Thymus (tissue), 11 donors: Measurements from ENCODE around the gene MAN1C1. TPM values are rescaled to one million over a fixed set of nuclear protein-coding genes. Genes with fewer than 3 reads are reported as not detected.

ENCODE experiments used
- DNase-seq, 9 donors: peaks; one replicate each; pipeline ENCODE4 v3.0.0-alpha.2; 2013; ENCODE audit warnings: low spot score in 9 of 9, low read depth in 6 of 9, missing footprints in 1 of 9
- H3K27ac ChIP-seq, 2 donors: one replicate each; pipeline ENCODE4 v1.5.1; 2013; ENCODE audit warnings: control low read depth in 1 of 2, low read depth in 1 of 2, low read length in 1 of 2, mild to moderate bottlenecking in 1 of 2, moderate library complexity in 1 of 2
- H3K27me3 ChIP-seq, 2 donors: one replicate each; pipeline ENCODE4 v1.5.1; 2013; ENCODE audit warnings: low read length in 1 of 2; ENCODE audit not compliant: control insufficient read depth in 2 of 2, insufficient read depth in 1 of 2
- H3K36me3 ChIP-seq, 2 donors: one replicate each; pipeline ENCODE4 v1.5.1; 2013; ENCODE audit warnings: low read length in 1 of 2, mild to moderate bottlenecking in 1 of 2, moderate library complexity in 1 of 2; ENCODE audit not compliant: control insufficient read depth in 2 of 2, insufficient read depth in 2 of 2
- H3K4me1 ChIP-seq, 2 donors: one replicate each; pipeline ENCODE4 v1.5.1; 2013; ENCODE audit warnings: low read length in 2 of 2; ENCODE audit not compliant: control insufficient read depth in 2 of 2, insufficient read depth in 2 of 2
- H3K4me3 ChIP-seq, 2 donors: one replicate each; pipeline ENCODE4 v1.5.1; 2013; ENCODE audit warnings: low read length in 2 of 2, control low read depth in 1 of 2, mild to moderate bottlenecking in 1 of 2
- H3K9me3 ChIP-seq, 2 donors: one replicate each; pipeline ENCODE4 v1.5.1; 2013; ENCODE audit warnings: low read length in 1 of 2, mild to moderate bottlenecking in 1 of 2; ENCODE audit not compliant: control insufficient read depth in 2 of 2, insufficient read depth in 1 of 2
- WGBS: extraction: QIAGEN DNeasy Blood & Tissue Kit; methylation state at CpG from one replicate; pipeline ENCODE4 v1.1.7; 2013; 5-methylcytosine and 5-hydroxymethylcytosine counted together
- polyA plus RNA-seq: library from polyadenylated mRNA; stranded (reverse); fragments of 200-250 nt; gene quantifications from one replicate; pipeline ENCODE4 v1.2.3, GENCODE V29; 2013
- total RNA-seq: library from RNA; stranded (reverse); fragments of 120-200 nt; gene quantifications from one replicate; pipeline ENCODE4 v1.2.4, GENCODE V29; 2013
- donor health status: healthy.

Gene MAN1C1
- total and polyA plus RNA-seq, 2 donors, result 9.7 to 18.4 TPM

- Histone ChIP-seq H3K4me1 (peaks cover 14 to 21% of the 10 kb centered on the region in 2 donors), H3K27ac (no peak overlapping the region), H3K9me3 (peaks cover 0 to 4% of the 10 kb centered on the region in 2 donors), H3K27me3 (peaks cover 3 to 26% of the 10 kb centered on the region in 2 donors), H3K4me3 (no peak overlapping the region), H3K36me3 (no peaks in the 10 kb centered on the region)
- no peak for DNase-seq
- 83% methylated on average over 8 of the region's 8 CpGs for WGBS
These were observed 177.7 kb downstream of the MAN1C1 start for GRCh38 chr1:25794325-25794724.

GRCh38 chr1:25795211-25795610 lies 178.6 kb downstream of the MAN1C1 start:
- Histone ChIP-seq H3K9me3 (peaks cover 0 to 4% of the 10 kb centered on the region in 2 donors), H3K36me3 (no peaks in the 10 kb centered on the region), H3K27me3 (peaks cover 3 to 32% of the 10 kb centered on the region in 2 donors), H3K27ac (no peak overlapping the region), H3K4me3 (no peak overlapping the region), H3K4me1 (peaks cover 18 to 27% of the 10 kb centered on the region in 2 donors)
- WGBS, result 97% methylated on average over 2 of the region's 2 CpGs
- DNase-seq, result no peak

GRCh38 chr1:25795946-25796810 lies 179.6 kb downstream of the MAN1C1 start:
- peaks cover 18 to 33% of the 10 kb centered on the region in 2 donors for H3K4me1 ChIP-seq
- H3K27ac ChIP-seq, result peak overlapping the region; percentile 50 to 55
- H3K36me3 ChIP-seq, result no peaks in the 10 kb centered on the region
- no peak overlapping the region for H3K4me3 ChIP-seq
- H3K9me3 ChIP-seq, result peaks cover 0 to 8% of the 10 kb centered on the region in 2 donors
- 75% methylated on average over 22 of the region's 22 CpGs for WGBS
- DNase-seq, result peak in 3 of 9 donors; percentile 37 to 67 (median 46)
- peaks cover 6 to 41% of the 10 kb centered on the region in 2 donors for H3K27me3 ChIP-seq

GRCh38 chr1:25796811-25797458 lies 180.3 kb downstream of the MAN1C1 start:
- Histone ChIP-seq H3K9me3 (peaks cover 0 to 8% of the 10 kb centered on the region in 2 donors), H3K4me1 (peaks cover 18 to 33% of the 10 kb centered on the region in 2 donors), H3K27me3 (peaks cover 8 to 44% of the 10 kb centered on the region in 2 donors), H3K4me3 (no peak overlapping the region), H3K36me3 (no peaks in the 10 kb centered on the region), H3K27ac (peak overlapping the region; percentile 55 to 89)
- peak in 8 of 9 donors; percentile 42 to 88 (median 70) for DNase-seq
- 5% methylated on average over 19 of the region's 19 CpGs for WGBS

GRCh38 chr1:25797939-25798338 lies 181.3 kb downstream of the MAN1C1 start:
- peaks cover 0 to 8% of the 10 kb centered on the region in 2 donors for H3K9me3 ChIP-seq
- H3K36me3 ChIP-seq, result no peaks in the 10 kb centered on the region
- no peak for DNase-seq
- H3K27ac ChIP-seq, result no peak overlapping the region
- peaks cover 18 to 33% of the 10 kb centered on the region in 2 donors for H3K4me1 ChIP-seq
- H3K27me3 ChIP-seq, result peaks cover 8 to 46% of the 10 kb centered on the region in 2 donors
- 96% methylated on average over 8 of the region's 8 CpGs for WGBS
- H3K4me3 ChIP-seq, result no peak overlapping the region

- no peak overlapping the region for H3K27ac ChIP-seq
- H3K27me3 ChIP-seq, result peaks cover 8 to 46% of the 10 kb centered on the region in 2 donors
- peaks cover 0 to 8% of the 10 kb centered on the region in 2 donors for H3K9me3 ChIP-seq
- no peak for DNase-seq
- H3K4me1 ChIP-seq, result peaks cover 18 to 33% of the 10 kb centered on the region in 2 donors
- no peak overlapping the region for H3K4me3 ChIP-seq
- no peaks in the 10 kb centered on the region for H3K36me3 ChIP-seq
- 93% methylated on average over 8 of the region's 8 CpGs for WGBS
These were observed 182.2 kb downstream of the MAN1C1 start for GRCh38 chr1:25798666-25799351.

GRCh38 chr1:25799352-25799934 lies 182.9 kb downstream of the MAN1C1 start:
- no peak for DNase-seq
- Histone ChIP-seq H3K36me3 (no peaks in the 10 kb centered on the region), H3K4me1 (peaks cover 18 to 33% of the 10 kb centered on the region in 2 donors), H3K4me3 (peak overlapping the region; percentile 25 to 66), H3K27ac (peak overlapping the region in 1 of 2 donors; percentile 1), H3K27me3 (peaks cover 8 to 46% of the 10 kb centered on the region in 2 donors), H3K9me3 (peaks cover 0 to 8% of the 10 kb centered on the region in 2 donors)
- 23% methylated on average over 12 of the region's 12 CpGs for WGBS

- peaks cover 18 to 33% of the 10 kb centered on the region in 2 donors for H3K4me1 ChIP-seq
These were observed 183.5 kb downstream of the MAN1C1 start, which contains the start of gene SELENON for GRCh38 chr1:25799935-25800702. Gene SELENON, plus strand, starts transcription at chr1:25800193. Its CDS starts 38 bp downstream, at chr1:25800231.

More at GRCh38 chr1:25799935-25800702, 183.5 kb downstream of the MAN1C1 start, which contains the start of gene SELENON:
- Histone ChIP-seq H3K27me3 (peaks cover 8 to 44% of the 10 kb centered on the region in 2 donors), H3K4me3 (peak within 1 kb of the TSS; percentile 37 to 66), H3K36me3 (no peaks in the 10 kb centered on the region), H3K27ac (peak within 1 kb of the TSS in 1 of 2 donors; percentile 1), H3K9me3 (peaks cover 0 to 8% of the 10 kb centered on the region in 2 donors)
- 1% methylated on average over 81 of the region's 91 CpGs for WGBS
- peak in 1 of 9 donors; percentile 31 for DNase-seq
